Neuron (in vitro differentiated cells): ENCODE data around the gene NCAM1.

ENCODE experiments used
- H2AFZ ChIP-seq: one replicate; pipeline ENCODE4 v1.6.1; 2013; ENCODE audit warnings: low read depth, mild to moderate bottlenecking, inconsistent platforms, low read length, moderate library complexity
- H3K27me3 ChIP-seq: one replicate; pipeline ENCODE4 v1.6.1; 2013; ENCODE audit warnings: low read length; ENCODE audit not compliant: insufficient read depth
- H3K36me3 ChIP-seq: one replicate; pipeline ENCODE4 v1.6.1; 2013; ENCODE audit warnings: low read length; ENCODE audit not compliant: insufficient read depth
- H3K4me1 ChIP-seq: one replicate; pipeline ENCODE4 v1.6.1; 2013; ENCODE audit warnings: low read length; ENCODE audit not compliant: insufficient read depth
- H3K4me3 ChIP-seq: 2 replicates; pipeline ENCODE4 v1.5.1; 2013; ENCODE audit warnings: mild to moderate bottlenecking, low read length, moderate library complexity
- H3K9me3 ChIP-seq: one replicate; pipeline ENCODE4 v1.6.1; 2013; ENCODE audit warnings: low read length

The NCAM1 gene

DNA sequence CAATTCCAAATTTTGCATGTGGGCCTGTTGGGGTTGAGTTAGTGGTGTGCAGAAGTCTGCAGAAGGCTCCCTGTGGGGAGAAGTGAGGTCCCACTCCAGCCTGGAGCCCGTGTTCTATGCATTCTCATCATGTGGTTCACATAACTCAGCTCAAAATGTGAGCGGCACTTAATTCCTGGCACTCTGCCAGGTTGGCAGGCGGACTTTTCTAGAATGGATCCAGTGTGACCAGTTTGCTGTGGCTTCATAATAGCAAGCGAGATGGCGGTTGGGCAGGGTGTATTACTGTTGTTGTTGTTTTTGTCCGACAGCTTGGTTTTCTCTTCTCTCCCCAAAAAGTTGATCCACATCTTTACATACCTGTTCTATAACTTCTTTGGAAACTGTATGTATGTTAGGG, 206.4 kb downstream of the NCAM1 start:
- H3K27me3 ChIP-seq, result no peaks in the 10 kb centered on the region
- no peaks in the 10 kb centered on the region for H3K36me3 ChIP-seq
- no peaks in the 10 kb centered on the region for H3K9me3 ChIP-seq
- H3K4me1 ChIP-seq, result peaks cover 16% of the 10 kb centered on the region
- no peak overlapping the region for H3K4me3 ChIP-seq
- H2AFZ ChIP-seq, result no peak overlapping the region

DNA sequence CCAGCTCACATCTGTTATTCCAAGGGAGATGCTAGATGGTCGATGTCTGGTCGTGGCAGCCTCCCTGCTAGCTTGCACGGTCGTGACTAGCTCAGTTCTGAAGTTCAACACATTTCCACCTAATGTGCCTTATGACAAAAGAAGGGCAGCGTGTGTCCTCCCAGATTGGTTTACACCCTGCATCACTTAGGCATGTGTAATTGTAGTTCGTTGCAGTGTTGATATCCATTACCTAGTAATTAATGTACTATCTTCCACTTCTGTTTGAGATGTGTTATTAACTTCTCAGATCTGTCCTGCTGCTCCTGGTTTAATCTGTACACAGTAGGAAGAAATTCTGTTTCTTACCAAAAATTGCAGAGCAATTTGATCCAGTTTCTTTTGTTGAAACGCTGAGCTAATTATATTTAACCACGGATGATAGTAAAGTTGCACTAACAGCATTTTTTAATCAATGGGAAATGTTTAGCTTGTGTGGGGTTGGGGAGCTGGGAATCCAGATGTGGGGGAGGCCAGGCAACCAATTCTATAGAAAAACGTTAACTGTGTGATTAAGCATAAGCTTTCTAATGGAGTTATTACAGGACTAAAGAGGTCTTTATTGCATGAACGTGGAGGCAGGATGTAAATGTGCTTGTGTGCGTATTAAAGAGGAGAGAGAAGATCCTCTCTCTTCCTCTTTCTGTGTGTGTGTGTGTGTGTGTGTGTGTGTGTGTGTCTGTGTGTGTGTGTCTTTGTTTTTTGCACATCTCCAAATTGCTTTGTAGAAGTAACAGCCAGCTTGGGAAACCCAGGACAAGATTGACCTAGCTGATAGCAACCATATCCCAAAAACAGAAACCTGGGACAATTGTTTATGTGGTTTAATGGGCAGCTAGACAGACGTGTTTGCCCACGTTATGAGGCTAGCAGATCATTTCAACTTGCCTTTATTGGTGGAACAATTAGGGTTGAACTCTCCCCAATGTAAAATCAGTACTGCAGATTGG, 207.4 kb downstream of the NCAM1 start:
- Histone ChIP-seq H3K4me3 (no peak overlapping the region), H3K4me1 (peaks cover 5% of the 10 kb centered on the region), H3K27me3 (no peaks in the 10 kb centered on the region), H2AFZ (no peak overlapping the region), H3K36me3 (no peaks in the 10 kb centered on the region), H3K9me3 (no peaks in the 10 kb centered on the region)

DNA sequence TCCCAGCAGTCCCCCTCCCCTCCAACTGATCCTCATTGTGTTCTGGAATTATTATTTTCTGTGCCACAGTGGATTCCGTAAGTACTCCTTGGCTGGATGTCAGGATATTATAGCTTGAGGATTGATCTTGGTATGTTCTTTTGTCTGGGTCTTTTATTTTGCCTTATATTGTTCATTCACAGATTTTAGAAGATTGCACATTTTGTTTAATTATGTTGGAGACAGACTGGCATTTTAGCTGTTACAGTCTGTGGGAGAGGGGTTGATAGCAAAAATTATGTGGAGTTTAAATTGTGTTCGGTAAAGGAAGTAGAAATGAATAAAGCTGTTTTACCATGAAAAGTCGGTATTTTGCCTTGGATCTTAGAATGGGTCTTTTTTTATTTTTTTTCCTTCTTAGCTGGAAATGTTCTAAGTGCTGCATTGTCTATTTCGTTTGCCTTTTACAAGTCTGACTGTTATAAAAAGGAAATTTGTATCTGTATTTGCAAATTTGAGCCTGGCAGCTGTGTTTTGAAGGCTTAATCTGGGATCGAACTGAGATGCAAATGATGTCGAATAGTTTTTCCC, 211.2 kb downstream of the NCAM1 start:
- Histone ChIP-seq H3K9me3 (no peaks in the 10 kb centered on the region), H3K36me3 (no peaks in the 10 kb centered on the region), H3K27me3 (no peaks in the 10 kb centered on the region), H3K4me1 (peaks cover 4% of the 10 kb centered on the region), H3K4me3 (no peak overlapping the region), H2AFZ (no peak overlapping the region)

DNA sequence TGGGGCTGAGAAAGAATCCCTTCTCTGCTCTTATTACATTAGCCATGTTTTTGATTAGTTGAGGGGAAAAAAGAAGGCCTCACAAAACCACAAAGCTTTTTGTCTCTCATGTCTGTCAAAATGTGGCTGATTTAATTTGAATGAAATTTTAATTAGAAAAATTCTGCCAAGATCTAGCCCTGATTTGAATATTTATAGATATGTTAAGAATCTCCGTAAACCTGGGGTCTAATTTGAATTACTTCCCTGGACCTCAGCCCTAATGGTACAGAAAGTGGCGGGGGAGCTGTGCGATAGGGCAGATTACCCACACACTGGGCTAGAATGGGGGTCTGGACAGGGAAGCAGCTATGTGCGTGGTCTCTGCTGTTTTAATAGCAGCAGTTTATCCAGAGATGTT, 211.9 kb downstream of the NCAM1 start:
- H2AFZ ChIP-seq, result no peak overlapping the region
- H3K36me3 ChIP-seq, result no peaks in the 10 kb centered on the region
- H3K27me3 ChIP-seq, result no peaks in the 10 kb centered on the region
- H3K4me1 ChIP-seq, result peaks cover 4% of the 10 kb centered on the region
- no peak overlapping the region for H3K4me3 ChIP-seq
- H3K9me3 ChIP-seq, result no peaks in the 10 kb centered on the region

DNA sequence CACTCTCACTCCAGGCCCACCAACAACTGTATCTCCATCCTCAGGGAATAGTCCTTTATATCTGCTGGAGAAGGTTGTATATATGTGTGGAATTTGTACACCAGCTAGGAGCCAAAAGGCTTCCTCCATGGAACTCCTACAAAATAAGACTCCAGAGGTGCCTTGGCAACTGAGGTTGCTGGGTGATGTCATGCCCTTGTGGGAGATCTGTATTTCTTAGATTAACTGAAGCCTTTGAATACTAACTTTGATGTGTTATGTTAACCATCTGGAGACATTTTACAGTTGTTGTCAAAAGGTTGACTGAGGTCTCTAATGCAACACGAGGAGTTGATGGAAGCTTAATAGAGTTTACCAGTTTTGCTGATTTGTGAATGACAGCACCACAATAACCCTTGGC, 213.7 kb downstream of the NCAM1 start:
- H2AFZ ChIP-seq, result no peak overlapping the region
- no peaks in the 10 kb centered on the region for H3K36me3 ChIP-seq
- H3K27me3 ChIP-seq, result no peaks in the 10 kb centered on the region
- H3K4me1 ChIP-seq, result peaks cover 13% of the 10 kb centered on the region
- H3K4me3 ChIP-seq, result no peak overlapping the region
- no peaks in the 10 kb centered on the region for H3K9me3 ChIP-seq

DNA sequence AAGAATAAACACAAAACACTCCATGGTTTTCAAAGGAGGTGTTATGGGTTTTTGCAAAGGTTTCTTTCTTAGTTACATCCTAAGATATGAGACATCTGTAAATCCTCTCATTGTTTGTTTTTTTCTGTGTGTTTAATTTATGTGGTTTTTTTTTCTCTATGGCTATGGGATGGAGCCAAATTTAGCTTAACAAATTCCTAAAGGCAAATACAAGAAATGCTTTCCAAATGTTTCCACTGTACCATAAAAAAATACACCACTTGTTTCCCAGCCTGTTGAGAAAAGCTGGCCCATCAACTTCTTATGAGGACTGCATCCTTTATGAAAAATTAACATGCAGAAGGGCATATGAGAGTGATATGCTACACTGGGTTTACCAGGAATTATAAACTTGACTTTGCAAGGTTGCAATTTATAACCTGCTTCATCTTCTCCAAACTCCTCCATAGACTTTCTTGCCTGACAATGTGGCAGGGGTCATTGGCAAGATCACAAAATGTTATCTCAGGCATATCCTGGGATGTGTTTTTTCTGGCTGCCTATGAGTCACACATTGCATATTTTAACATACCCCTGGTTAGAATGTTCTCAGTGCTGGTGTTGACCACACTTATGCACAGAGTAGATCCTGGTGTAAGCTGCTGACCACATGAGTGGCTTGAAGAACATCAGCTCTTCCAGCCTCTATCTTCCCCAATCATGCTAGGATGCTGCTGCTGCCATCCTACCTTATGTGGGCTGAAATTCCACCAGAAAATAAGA, 215.6 kb downstream of the NCAM1 start:
- Histone ChIP-seq H3K27me3 (no peaks in the 10 kb centered on the region), H3K4me1 (peaks cover 13% of the 10 kb centered on the region), H2AFZ (no peak overlapping the region), H3K4me3 (no peak overlapping the region), H3K36me3 (no peaks in the 10 kb centered on the region), H3K9me3 (no peaks in the 10 kb centered on the region)

DNA sequence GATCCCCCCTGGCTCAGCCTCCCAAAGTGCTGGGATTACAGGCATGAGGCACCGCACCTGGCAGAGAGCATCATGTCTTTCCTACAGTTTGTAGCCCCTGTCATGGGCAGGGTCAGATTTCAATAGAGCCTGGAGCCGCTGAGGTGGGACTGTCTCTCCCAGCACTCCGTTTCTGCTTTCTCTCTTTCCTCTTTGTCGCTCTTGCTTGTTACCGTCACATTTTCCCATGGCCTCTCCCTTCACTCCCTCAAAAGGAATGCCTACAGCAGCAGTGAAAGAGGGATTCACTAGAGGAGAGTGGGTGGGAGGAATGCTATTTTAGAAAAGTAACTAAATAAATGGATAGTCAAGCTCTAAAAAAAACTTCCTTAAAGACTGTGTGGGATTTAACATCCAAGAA, 216.5 kb downstream of the NCAM1 start:
- no peak overlapping the region for H3K4me3 ChIP-seq
- no peaks in the 10 kb centered on the region for H3K9me3 ChIP-seq
- H2AFZ ChIP-seq, result no peak overlapping the region
- peaks cover 13% of the 10 kb centered on the region for H3K4me1 ChIP-seq
- no peaks in the 10 kb centered on the region for H3K27me3 ChIP-seq
- H3K36me3 ChIP-seq, result no peaks in the 10 kb centered on the region

DNA sequence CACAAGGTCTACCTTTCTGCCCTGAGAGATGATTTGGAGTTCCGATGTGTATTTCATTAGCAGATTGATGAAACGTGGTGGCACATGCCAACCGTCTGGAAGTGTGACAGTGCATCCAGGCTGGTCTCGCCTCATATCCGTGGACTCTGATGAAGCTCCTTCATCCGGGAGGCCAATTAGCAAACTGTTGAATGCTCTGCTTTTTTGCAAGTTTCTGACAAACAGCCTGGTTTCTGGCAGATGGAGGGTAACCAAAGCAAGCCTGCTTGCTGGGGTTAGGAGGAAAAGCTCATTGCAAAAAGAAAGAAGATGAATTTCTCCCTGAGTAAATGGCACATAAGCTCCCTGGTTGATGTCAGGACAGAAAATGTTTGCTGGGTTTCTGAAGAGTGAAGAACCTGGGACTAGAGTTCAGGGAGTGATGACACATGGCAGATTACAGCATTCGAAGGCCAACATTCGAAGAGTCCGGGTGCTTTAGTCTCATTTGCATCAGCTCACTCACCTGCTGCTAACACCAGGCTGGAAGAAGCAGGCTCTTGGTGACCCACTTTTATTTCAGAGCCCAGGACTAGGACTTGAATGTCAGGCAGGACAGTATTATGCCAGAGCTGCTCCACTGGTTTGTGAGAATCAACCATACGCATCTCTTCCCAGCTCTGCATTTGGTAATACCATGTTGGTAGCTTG, 217.3 kb downstream of the NCAM1 start:
- Histone ChIP-seq H2AFZ (no peak overlapping the region), H3K4me3 (no peak overlapping the region), H3K27me3 (no peaks in the 10 kb centered on the region), H3K4me1 (peaks cover 13% of the 10 kb centered on the region), H3K36me3 (no peaks in the 10 kb centered on the region), H3K9me3 (no peaks in the 10 kb centered on the region)

DNA sequence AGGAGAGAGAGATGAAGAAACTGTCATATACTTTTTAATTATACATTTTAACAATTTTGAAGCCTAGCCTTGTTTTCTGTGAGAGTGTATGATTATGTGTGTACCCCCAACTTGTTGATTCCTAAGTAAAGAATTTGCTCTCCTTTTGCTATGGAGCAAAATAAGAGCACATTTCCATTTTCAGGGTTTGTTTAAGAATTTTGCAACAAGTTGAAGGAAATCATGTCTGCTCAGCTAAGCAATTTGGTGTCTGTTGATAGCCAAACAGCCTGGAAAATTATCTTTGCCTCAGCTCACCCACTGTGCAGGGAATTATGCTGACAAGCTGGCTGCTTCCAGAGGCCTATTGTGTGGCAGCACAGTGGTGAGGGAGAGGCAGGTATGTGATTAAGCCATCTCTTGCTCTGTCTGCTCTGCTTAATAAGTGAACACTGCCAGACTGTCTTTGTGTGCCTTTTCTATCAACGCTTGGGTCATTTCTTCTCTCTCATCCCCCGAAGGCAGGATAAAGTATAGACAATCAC, 218.0 kb downstream of the NCAM1 start:
- Histone ChIP-seq H3K4me3 (no peak overlapping the region), H2AFZ (no peak overlapping the region), H3K27me3 (no peaks in the 10 kb centered on the region), H3K36me3 (no peaks in the 10 kb centered on the region), H3K9me3 (no peaks in the 10 kb centered on the region), H3K4me1 (peaks cover 13% of the 10 kb centered on the region)

DNA sequence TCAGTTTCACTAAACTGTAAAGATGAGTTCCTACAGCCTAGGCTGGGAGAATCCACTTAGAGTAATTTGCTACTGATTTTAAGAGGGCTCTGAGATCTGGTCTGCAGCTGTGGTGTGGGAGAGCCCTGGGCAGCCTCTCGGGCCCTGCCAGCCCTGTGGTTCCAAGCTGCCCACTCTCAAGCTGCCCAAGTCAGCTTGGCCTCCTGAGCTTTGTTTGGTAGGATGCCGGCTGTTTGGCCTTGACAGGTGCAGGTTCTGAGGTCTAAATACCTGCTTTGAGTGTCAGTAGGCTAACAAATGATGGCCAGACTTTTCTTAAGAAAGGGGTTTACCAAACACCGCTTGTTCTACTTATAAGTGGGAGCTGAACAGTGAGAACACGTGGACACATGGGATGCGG, 219.9 kb downstream of the NCAM1 start:
- Histone ChIP-seq H3K4me1 (peaks cover 10% of the 10 kb centered on the region), H2AFZ (no peak overlapping the region), H3K27me3 (no peaks in the 10 kb centered on the region), H3K4me3 (no peak overlapping the region), H3K36me3 (no peaks in the 10 kb centered on the region), H3K9me3 (no peaks in the 10 kb centered on the region)

DNA sequence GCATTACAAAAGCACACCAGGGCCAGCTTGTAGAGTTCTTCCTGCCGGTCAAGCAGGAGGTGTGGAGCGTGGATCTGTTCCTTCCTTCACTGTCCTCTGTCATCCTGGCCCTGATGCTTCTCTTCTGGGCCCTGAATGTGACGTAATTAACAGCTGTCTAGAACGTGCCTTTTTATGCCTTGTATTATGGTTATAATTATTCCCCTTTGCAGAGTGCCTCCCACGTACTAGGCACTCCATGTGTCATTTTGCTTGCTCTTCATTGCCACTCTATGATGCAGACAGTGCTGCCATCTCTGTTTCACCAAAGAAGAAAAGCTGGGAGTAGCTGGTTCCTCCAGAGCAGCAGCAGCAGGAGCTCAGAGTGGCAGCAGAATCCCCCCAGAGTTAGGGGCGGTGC, 221.1 kb downstream of the NCAM1 start:
- H3K4me3 ChIP-seq, result no peak overlapping the region
- H3K9me3 ChIP-seq, result no peaks in the 10 kb centered on the region
- H2AFZ ChIP-seq, result no peak overlapping the region
- no peaks in the 10 kb centered on the region for H3K36me3 ChIP-seq
- H3K4me1 ChIP-seq, result peaks cover 10% of the 10 kb centered on the region
- H3K27me3 ChIP-seq, result no peaks in the 10 kb centered on the region

DNA sequence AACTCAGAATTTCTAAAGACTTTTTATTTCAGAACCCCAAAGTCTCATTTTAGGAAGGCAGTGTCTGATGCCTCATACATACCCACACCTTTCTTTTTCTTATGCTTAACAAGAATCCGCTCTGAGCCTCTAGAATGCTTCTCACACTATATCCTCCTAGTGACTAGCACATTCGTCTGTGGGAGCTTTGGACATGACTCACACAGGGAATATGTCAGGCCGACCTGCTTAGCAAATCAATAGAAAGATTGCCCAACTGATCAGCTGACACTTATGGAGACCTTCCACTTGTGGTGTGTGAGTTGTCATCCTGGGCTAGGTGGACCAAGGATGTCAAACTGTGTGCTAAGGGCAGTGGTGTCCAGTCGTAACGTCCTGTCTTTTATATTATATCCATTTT, 223.3 kb downstream of the NCAM1 start:
- Histone ChIP-seq H3K36me3 (no peaks in the 10 kb centered on the region), H3K27me3 (peaks cover 5% of the 10 kb centered on the region), H2AFZ (no peak overlapping the region)

More for the DNA sequence above, 223.3 kb downstream of the NCAM1 start:
- Histone ChIP-seq H3K4me1 (peaks cover 2% of the 10 kb centered on the region), H3K9me3 (no peaks in the 10 kb centered on the region), H3K4me3 (no peak overlapping the region)
